ENCODE results near the gene RERE.

Gene RERE

GRCh38 chr1:8537991-8538390 is 279.4 kb downstream of the RERE start:
- no peak for DNase-seq

- no peak for DNase-seq
These were observed 280.9 kb downstream of the RERE start for GRCh38 chr1:8536515-8536914.

GRCh38 chr1:8533907-8534306 is 283.5 kb downstream of the RERE start:
- no peak for DNase-seq

- DNase-seq, result no peak
These were observed 284.3 kb downstream of the RERE start for GRCh38 chr1:8533124-8533523.

GRCh38 chr1:8529901-8530300 is 287.5 kb downstream of the RERE start:
- no peak for DNase-seq

- no peak for DNase-seq
These were observed 289.5 kb downstream of the RERE start for GRCh38 chr1:8527941-8528340.

GRCh38 chr1:8525558-8526275 is 291.7 kb downstream of the RERE start:
- DNase-seq, result no peak

- no peak for DNase-seq
These were observed 292.3 kb downstream of the RERE start for GRCh38 chr1:8525216-8525557.

- no peak for DNase-seq
These were observed 292.7 kb downstream of the RERE start for GRCh38 chr1:8524627-8525157.

GRCh38 chr1:8523666-8524206 is 293.7 kb downstream of the RERE start:
- no peak for DNase-seq

- no peak for DNase-seq
These were observed 296.9 kb downstream of the RERE start for GRCh38 chr1:8520483-8520966.

- DNase-seq, result no peak
These were observed 298.3 kb downstream of the RERE start for GRCh38 chr1:8519167-8519566.

- DNase-seq, result no peak
These were observed 299.0 kb downstream of the RERE start for GRCh38 chr1:8518490-8518801.

GRCh38 chr1:8517661-8518489 is 299.6 kb downstream of the RERE start:
- no peak for DNase-seq

GRCh38 chr1:8516793-8517556 is 300.5 kb downstream of the RERE start:
- no peak for DNase-seq

- no peak for DNase-seq
These were observed 301.1 kb downstream of the RERE start for GRCh38 chr1:8516278-8516777.

GRCh38 chr1:8512504-8512903 is 304.9 kb downstream of the RERE start:
- no peak for DNase-seq

GRCh38 chr1:8510041-8510823 is 307.2 kb downstream of the RERE start:
- no peak for DNase-seq

GRCh38 chr1:8509579-8509978 is 307.9 kb downstream of the RERE start:
- DNase-seq, result no peak

GRCh38 chr1:8506995-8507615 is 310.3 kb downstream of the RERE start:
- DNase-seq, result no peak

GRCh38 chr1:8506456-8506855 is 311.0 kb downstream of the RERE start:
- no peak for DNase-seq

- no peak for DNase-seq
These were observed 313.6 kb downstream of the RERE start for GRCh38 chr1:8503842-8504241.

Data from cortex of kidney (tissue), 1 donor.